ENCODE data around the gene SOS2. TPM values are rescaled to one million over a fixed set of nuclear protein-coding genes. Genes with fewer than 3 reads are reported as not detected.

The SOS2 gene
- total and polyA plus RNA-seq, 2 of the 8 experiments (the other 6 are each of a cell fraction or from before 2014, with no cell fraction given): 2.8 to 12.7 TPM

GRCh38 chr14:50121486-50121885 is 109.9 kb downstream of the SOS2 start:
- H3K79me1 ChIP-seq (ENCODE audit: low read depth, low read length): no peaks in the 10 kb centered on the region
- H4K8ac ChIP-seq (ENCODE audit: extremely low read depth, insufficient read depth, low read length): no peak overlapping the region
- no peak overlapping the region for H3K4ac ChIP-seq (replicated peaks; ENCODE audit: insufficient read length, low read depth, low read length)
- H3K14ac ChIP-seq (ENCODE audit: insufficient read length): no peak overlapping the region
- H3K9ac ChIP-seq (replicated peaks in 1 of 4; ENCODE audit: extremely low read depth in 1 of 4, low read depth in 3 of 4, low read length in 3 of 4): no peak overlapping the region
- no peak overlapping the region for H4K5ac ChIP-seq (ENCODE audit: insufficient read length, low read depth, low read length)
- H3K23ac ChIP-seq (ENCODE audit: insufficient read length): no peak overlapping the region
- no peak overlapping the region; the same call in 1 of the 2 replicates for H2BK12ac ChIP-seq (ENCODE audit: low read depth, low read length)
- no peak overlapping the region for H3K4me2 ChIP-seq (ENCODE audit: insufficient read depth in 1 of 2, low read depth in 2 of 2, low read length in 2 of 2)
- H3K23me2 ChIP-seq (ENCODE audit: low read depth, low read length): no peaks in the 10 kb centered on the region; the same call in 1 of the 2 replicates
- no peak overlapping the region for H2AK5ac ChIP-seq (ENCODE audit: low read depth, low read length)
- FAIRE-seq: no peak
- H2BK15ac ChIP-seq (ENCODE audit: low read length): no peak overlapping the region
- DNase-seq (ENCODE audit: low read depth in 1 of 2, low spot score in 2 of 2): no peak
- H2BK120ac ChIP-seq (replicated peaks; ENCODE audit: low read depth, low read length): no peak overlapping the region
- H3K79me2 ChIP-seq (ENCODE audit: control insufficient read depth in 1 of 2, insufficient read depth in 2 of 2, low read length in 2 of 2): no peaks in the 10 kb centered on the region
- H2BK5ac ChIP-seq (ENCODE audit: low read depth, low read length): no peak overlapping the region
- H2AFZ ChIP-seq (ENCODE audit: low read length): no peak overlapping the region
- no peak overlapping the region for H3K27ac ChIP-seq (ENCODE audit: low read depth, low read length)
- TF ChIP-seq KDM5A (IDR thresholded peaks at IDR 0.05; ENCODE audit: low read length) (no peak), CTBP2 (IDR thresholded peaks at IDR 0.05; ENCODE audit: borderline replicate concordance, insufficient read depth, insufficient read length, low read length) (no peak), SIRT6 (IDR thresholded peaks at IDR 0.05; ENCODE audit: low read length) (no peak), TCF12 (IDR thresholded peaks at IDR 0.05; ENCODE audit: low read depth, low read length) (no peak)
- TF ChIP-seq, protein P1, sequence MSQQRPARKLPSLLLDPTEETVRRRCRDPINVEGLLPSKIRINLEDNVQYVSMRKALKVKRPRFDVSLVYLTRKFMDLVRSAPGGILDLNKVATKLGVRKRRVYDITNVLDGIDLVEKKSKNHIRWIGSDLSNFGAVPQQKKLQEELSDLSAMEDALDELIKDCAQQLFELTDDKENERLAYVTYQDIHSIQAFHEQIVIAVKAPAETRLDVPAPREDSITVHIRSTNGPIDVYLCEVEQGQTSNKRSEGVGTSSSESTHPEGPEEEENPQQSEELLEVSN (IDR thresholded peaks at IDR 0.05): no peak
- H3K4me3 ChIP-seq (ENCODE audit: extremely low read depth in 1 of 4, insufficient read depth in 2 of 4, low read depth in 3 of 4, low read length in 4 of 4): no peak overlapping the region
- H3K9me3 ChIP-seq (ENCODE audit: insufficient read depth in 2 of 2, low read depth in 1 of 2, low read length in 1 of 2): no peaks in the 10 kb centered on the region
- H3K36me3 ChIP-seq (ENCODE audit: control insufficient read depth in 2 of 4, insufficient read depth in 4 of 4, low read length in 3 of 4): no peaks in the 10 kb centered on the region
- ChIA-PET POLR2A (ENCODE audit: partially characterized antibody) (interaction anchor here (1.1 to 1.2 kb wide), 2 partner anchors 9 to 13 kb away, joined by 3 to 5 read pairs; no protein-coding TSS in a partner anchor), CTCF (ENCODE audit: partially characterized antibody) (interaction anchor here (1.9 kb wide), 1 partner anchor 260 kb away, joined by 4 read pairs; no protein-coding TSS in a partner anchor)
- H3K56ac ChIP-seq (replicated peaks; ENCODE audit: insufficient read length, low read depth, low read length): no peak overlapping the region
- H4K20me1 ChIP-seq (replicated peaks in 1 of 2; ENCODE audit: control insufficient read depth in 1 of 2, insufficient read depth in 2 of 2, low read length in 2 of 2): no peaks in the 10 kb centered on the region
- H2BK20ac ChIP-seq (ENCODE audit: low read length): no peak overlapping the region
- WGBS, 2 experiments (ENCODE audit: extremely low coverage in 1 of 2, insufficient coverage in 1 of 2, insufficient read length in 1 of 2, insufficient replicate concordance in 2 of 2, low coverage in 1 of 2, low lambda C conversion rate in 2 of 2, missing lambda C conversion rate in 1 of 2): 90% methylated on average over 5 of the region's 5 CpGs; no CpG with 5 or more reads in 1 of the 2 experiments
- H3K4me1 ChIP-seq (replicated peaks in 1 of 4; ENCODE audit: control insufficient read depth in 3 of 4, insufficient read depth in 4 of 4, low read length in 3 of 4): peaks cover 0 to 3% (median 1%) of the 10 kb centered on the region in 4 experiments; a peak in 2 of 7 replicates
- no peaks in the 10 kb centered on the region for H3K27me3 ChIP-seq (replicated peaks in 1 of 4; ENCODE audit: control insufficient read depth in 3 of 4, extremely low read depth in 1 of 4, insufficient read depth in 3 of 4, low read length in 3 of 4)
- H3K18ac ChIP-seq (ENCODE audit: extremely low read depth, low read length): no peak overlapping the region
- no peak overlapping the region for H4K91ac ChIP-seq (replicated peaks; ENCODE audit: insufficient read length, low read length)

All from H1 (cell line).